Calu3 (cell line): Measurements from ENCODE around the gene FAM228B. TPM values are rescaled to one million over a fixed set of nuclear protein-coding genes. Genes with fewer than 3 reads are reported as not detected.

ENCODE experiments used
- BruUV-seq: library from RNA; stranded (reverse); fragments of 400-500 nt; replicated peaks from 2 replicates; lab custom pipeline; 2021; lab: Mats Ljungman, UMichigan
- CTCF ChIA-PET: fragments of 300-600 bp; sonication (Branson Sonifier 250); formaldehyde crosslinking; loops from one replicate; lab custom pipeline; 2022; ENCODE audit warnings: antibody characterized with exemption; lab: Charles Lee
- DNase-seq: peaks from one replicate; pipeline ENCODE4 v3.0.0; 2022
- H3K27ac Mint-ChIP-seq: one replicate; pipeline ENCODE4 v1.8.0; 2022; ENCODE audit warnings: mixed read lengths; ENCODE audit not compliant: unreplicated experiment
- H3K27me3 Mint-ChIP-seq: one replicate; pipeline ENCODE4 v1.8.0; 2022; ENCODE audit warnings: mixed read lengths; ENCODE audit not compliant: unreplicated experiment
- H3K36me3 Mint-ChIP-seq: one replicate; pipeline ENCODE4 v1.8.0; 2022; ENCODE audit warnings: mild to moderate bottlenecking, moderate library complexity, mixed read lengths; ENCODE audit not compliant: insufficient read depth, unreplicated experiment
- H3K4me1 Mint-ChIP-seq: one replicate; pipeline ENCODE4 v1.8.0; 2022; ENCODE audit warnings: mild to moderate bottlenecking, low read depth, mixed read lengths; ENCODE audit not compliant: unreplicated experiment
- H3K4me3 Mint-ChIP-seq: one replicate; pipeline ENCODE4 v1.8.0; 2022; ENCODE audit warnings: mild to moderate bottlenecking, low read depth, moderate library complexity, mixed read lengths; ENCODE audit not compliant: unreplicated experiment
- H3K9me3 Mint-ChIP-seq: one replicate; pipeline ENCODE4 v1.8.0; 2022; ENCODE audit warnings: low read depth, mixed read lengths; ENCODE audit not compliant: unreplicated experiment
- CTCF ChIP-seq: fragments of 200-600 bp; IDR thresholded peaks from one replicate; pipeline ENCODE4 v1.8.0; 2022; ENCODE audit warnings: antibody characterized with exemption; ENCODE audit not compliant: unreplicated experiment
- intact Hi-C: fragments of 100-400 bp; cut with micrococcal nuclease; formaldehyde crosslinking; loops from one replicate; pipeline ENCODE4 v1.10.0; 2022; ENCODE audit not compliant: unreplicated experiment
- total RNA-seq: library from RNA; stranded (reverse); gene quantifications from 2 replicates; pipeline ENCODE4 v1.2.3, GENCODE V29; 2022

The FAM228B gene
- total RNA-seq, 1 experiment from 2014 or later: 8.3 TPM

GRCh38 chr2:24080701-24081100 is 42.6 kb upstream of the FAM228B start:
- DNase-seq: no peak
- intact Hi-C loops: no loop called here
- no peaks in the 10 kb centered on the region for H3K27me3 Mint-ChIP-seq
- H3K36me3 Mint-ChIP-seq: peaks cover 66% of the 10 kb centered on the region
- peaks cover 8% of the 10 kb centered on the region for H3K4me1 Mint-ChIP-seq
- TF ChIP-seq CTCF: no peak
- no TSS peak for BruUV-seq
- CTCF ChIA-PET: no interaction called here
- H3K9me3 Mint-ChIP-seq: no peaks in the 10 kb centered on the region
- H3K4me3 Mint-ChIP-seq: no peak overlapping the region
- no peak overlapping the region for H3K27ac Mint-ChIP-seq

GRCh38 chr2:24082787-24083566 is 40.3 kb upstream of the FAM228B start:
- no peaks in the 10 kb centered on the region for H3K27me3 Mint-ChIP-seq
- DNase-seq: no peak
- intact Hi-C loops: no loop called here
- no peak overlapping the region for H3K27ac Mint-ChIP-seq
- no peaks in the 10 kb centered on the region for H3K9me3 Mint-ChIP-seq
- peaks cover 10% of the 10 kb centered on the region for H3K4me1 Mint-ChIP-seq
- peak overlapping the region; percentile 86 for H3K4me3 Mint-ChIP-seq
- H3K36me3 Mint-ChIP-seq: peaks cover 44% of the 10 kb centered on the region
- no peak for TF ChIP-seq CTCF
- CTCF ChIA-PET: interaction anchor here (0.5 to 2.0 kb wide), 6 partner anchors 39 to 355 kb away, joined by 3 to 14 read pairs (median 4); partner anchors contain the start of genes FAM228B and PFN4
- BruUV-seq: no TSS peak

- peak; percentile 81 for DNase-seq
- TF ChIP-seq CTCF: no peak
- CTCF ChIA-PET: interaction anchor here (0.5 to 2.0 kb wide), 12 partner anchors 7 to 355 kb away, joined by 3 to 15 read pairs (median 4); partner anchors contain the start of genes ATAD2B, FAM228B, PFN4 and SF3B6
- intact Hi-C loops: loop anchor here (1.0 kb wide), 2 partner anchors 95 to 259 kb away; no protein-coding TSS in a partner anchor
- H3K27ac Mint-ChIP-seq: peak overlapping the region; percentile 80
- no peaks in the 10 kb centered on the region for H3K9me3 Mint-ChIP-seq
- H3K4me1 Mint-ChIP-seq: peaks cover 10% of the 10 kb centered on the region
- H3K27me3 Mint-ChIP-seq: no peaks in the 10 kb centered on the region
- TSS peak; percentile 40 for BruUV-seq
- peak overlapping the region; percentile 86 for H3K4me3 Mint-ChIP-seq
- H3K36me3 Mint-ChIP-seq: peaks cover 40% of the 10 kb centered on the region
These were observed 39.5 kb upstream of the FAM228B start for GRCh38 chr2:24083567-24084385.

- H3K36me3 Mint-ChIP-seq: peaks cover 40% of the 10 kb centered on the region
These were observed 38.7 kb upstream of the FAM228B start, which contains the start of gene TP53I3 for GRCh38 chr2:24084386-24085199. Gene TP53I3 (minus strand): TSS chr2:24084834. CDS start chr2:24084326, 508 bp downstream.

More at GRCh38 chr2:24084386-24085199, 38.7 kb upstream of the FAM228B start, which contains the start of gene TP53I3:
- no peaks in the 10 kb centered on the region for H3K27me3 Mint-ChIP-seq
- no peaks in the 10 kb centered on the region for H3K9me3 Mint-ChIP-seq
- BruUV-seq: no TSS peak
- TF ChIP-seq CTCF: peak; percentile 98
- H3K27ac Mint-ChIP-seq: peak within 1 kb of the TSS; percentile 80
- H3K4me3 Mint-ChIP-seq: peak within 1 kb of the TSS; percentile 86
- intact Hi-C loops: loop anchor here (1.0 kb wide), 2 partner anchors 96 to 260 kb away; no protein-coding TSS in a partner anchor
- peaks cover 10% of the 10 kb centered on the region for H3K4me1 Mint-ChIP-seq
- DNase-seq: peak; percentile 97
- CTCF ChIA-PET: interaction anchor here (0.5 to 2.0 kb wide), 12 partner anchors 8 to 718 kb away, joined by 3 to 15 read pairs (median 4); partner anchors contain the start of genes ATAD2B, FAM228B, PFN4 and SF3B6
